HepG2 (cell line): ENCODE measurements around the gene CTNNA3. TPM values are rescaled to one million over a fixed set of nuclear protein-coding genes. Genes with fewer than 3 reads are reported as not detected.

Source experiments
- ATAC-seq: fragments of 200-7000 bp; cut with Tn5 transposase; 3 replicates; pipeline ENCODE4 v1.9.1; 2020; ENCODE audit warnings: mild to moderate bottlenecking, moderate library complexity
- BruUV-seq: library from RNA; stranded (reverse); fragments of 400-500 nt; replicated peaks from 2 replicates; lab custom pipeline; 2021; lab: Mats Ljungman, UMichigan
- CTCF ChIA-PET: fragments of 300-600 bp; formaldehyde crosslinking; extraction: SDS; loops from one replicate; lab custom pipeline; 2021; ENCODE audit warnings: low total read pairs, inconsistent platforms, low intra/inter-chr PET ratio; lab: Yijun Ruan, JAX
- POLR2A ChIA-PET: fragments of 350-600 bp; sonication (Branson Sonifier 250); formaldehyde crosslinking; loops from one replicate; lab custom pipeline; 2020; ENCODE audit warnings: antibody characterized with exemption, inconsistent platforms; lab: Yijun Ruan, JAX
- DNase-seq: peaks from one replicate; pipeline ENCODE4 v3.0.0-alpha.2; 2015; ENCODE audit warnings: low spot score
- FAIRE-seq: peaks from 3 replicates; lab custom pipeline; 2011; peaks lifted over from hg19 to GRCh38; lab: Jason Lieb, UNC
- H2AFZ ChIP-seq: one replicate; pipeline ENCODE4 v1.6.1; 2011; ENCODE audit warnings: low read length, inconsistent platforms
- H3K27ac ChIP-seq: fragments of 300-600 bp; 3 replicates; pipeline ENCODE4 v1.8.0; 2011; ENCODE audit warnings: mixed run types, mild to moderate bottlenecking, mixed read lengths, low read length, inconsistent platforms; ENCODE audit not compliant: insufficient read depth; ENCODE audit errors: extremely low read length
- H3K27me3 ChIP-seq, 2 experiments: fragments of 200-600 bp in 1 of 2; 2 replicates in 1 of 2; 3 replicates in 1 of 2; pipeline versions ENCODE4 v1.6.0 to v1.8.0; 2011; ENCODE audit warnings: low read length in 2 of 2, mild to moderate bottlenecking in 2 of 2, moderate library complexity in 2 of 2, inconsistent platforms in 1 of 2; ENCODE audit not compliant: insufficient read depth in 2 of 2, control insufficient read depth in 1 of 2
- H3K36me3 ChIP-seq, 2 experiments: fragments of 200-600 bp in 1 of 2; replicated peaks in 1 of 2; 2 replicates in 1 of 2; 3 replicates in 1 of 2; pipeline versions ENCODE4 v1.5.1 to v1.8.0; 2011; ENCODE audit warnings: low read length in 2 of 2, inconsistent platforms in 1 of 2; ENCODE audit not compliant: insufficient read depth in 2 of 2, control insufficient read depth in 1 of 2
- H3K4me1 ChIP-seq: 2 replicates; pipeline ENCODE4 v1.5.1; 2012; ENCODE audit warnings: low read length, inconsistent platforms; ENCODE audit not compliant: insufficient read depth
- H3K4me2 ChIP-seq: 2 replicates; pipeline ENCODE4 v1.6.0; 2011; ENCODE audit warnings: low read depth, low read length, inconsistent platforms
- H3K4me3 ChIP-seq, 3 experiments: fragments of 200-600 bp in 1 of 3; sonication (generic), shearing (Covaris generic) in 1 of 3; replicated peaks in 1 of 3; 2 replicates each; pipeline ENCODE4 v1.5.1; 2011 to 2016; ENCODE audit warnings: low read length in 3 of 3, inconsistent platforms in 2 of 3, low read depth in 2 of 3, mild to moderate bottlenecking in 2 of 3, control low read depth in 1 of 3, mixed read lengths in 1 of 3; ENCODE audit not compliant: insufficient read depth in 1 of 3
- H3K79me2 ChIP-seq: one replicate; pipeline ENCODE4 v1.6.1; 2011; ENCODE audit warnings: low read length, inconsistent platforms; ENCODE audit not compliant: insufficient read depth
- H3K9ac ChIP-seq: 2 replicates; pipeline ENCODE4 v1.6.0; 2011; ENCODE audit warnings: mild to moderate bottlenecking, low read depth, low read length, inconsistent platforms; ENCODE audit not compliant: insufficient read depth
- H3K9me3 ChIP-seq: 2 replicates; pipeline ENCODE4 v1.5.1; 2012; ENCODE audit warnings: mild to moderate bottlenecking, low read length
- H4K20me1 ChIP-seq: 2 replicates; pipeline ENCODE4 v1.6.0; 2011; ENCODE audit warnings: inconsistent platforms, mild to moderate bottlenecking, low read length, moderate library complexity; ENCODE audit not compliant: insufficient read depth
- E2F1 ChIP-seq: sonication (generic); formaldehyde crosslinking; IDR thresholded peaks from 2 replicates; pipeline ENCODE4 v1.5.0; 2020; ENCODE audit warnings: missing genetic modification reagents
- ETV5 ChIP-seq: IDR thresholded peaks from 2 replicates; pipeline ENCODE4 v1.6.1; 2018; ENCODE audit warnings: missing biosample characterization, missing genetic modification reagents, inconsistent platforms, borderline replicate concordance
- EZH2 ChIP-seq: conservative IDR thresholded peaks from 2 replicates; pipeline ENCODE4 v1.6.1; 2012; ENCODE audit warnings: mild to moderate bottlenecking, low read depth, low read length, moderate library complexity
- FOXO1 ChIP-seq: sonication (generic); formaldehyde crosslinking; IDR thresholded peaks from 2 replicates; pipeline ENCODE4 v1.4.0; 2020; ENCODE audit warnings: missing genetic modification reagents
- GFI1 ChIP-seq: sonication (generic); formaldehyde crosslinking; IDR thresholded peaks from 2 replicates; pipeline ENCODE4 v1.5.0; 2020; ENCODE audit warnings: missing genetic modification reagents, mild to moderate bottlenecking, borderline replicate concordance
- MEIS1 ChIP-seq: sonication (generic); formaldehyde crosslinking; IDR thresholded peaks from 2 replicates; pipeline ENCODE4 v1.9.0; 2021; ENCODE audit warnings: mild to moderate bottlenecking, missing genetic modification reagents, moderate library complexity, borderline replicate concordance
- MLLT10 ChIP-seq: sonication (generic); formaldehyde crosslinking; IDR thresholded peaks from 2 replicates; pipeline ENCODE4 v1.4.0; 2020; ENCODE audit warnings: missing genetic modification reagents
- MTF1 ChIP-seq: sonication (generic); formaldehyde crosslinking; IDR thresholded peaks from 2 replicates; pipeline ENCODE4 v1.5.0; 2020; ENCODE audit warnings: missing genetic modification reagents
- ZBTB2 ChIP-seq: sonication (generic); formaldehyde crosslinking; IDR thresholded peaks from 2 replicates; pipeline ENCODE4 v1.8.0; 2022; ENCODE audit warnings: low read depth, missing genetic modification reagents
- ZKSCAN5 ChIP-seq: sonication (generic); formaldehyde crosslinking; IDR thresholded peaks from 2 replicates; pipeline ENCODE4 v1.5.1; 2020; ENCODE audit warnings: mild to moderate bottlenecking, missing genetic modification reagents
- ZNF547 ChIP-seq: sonication (generic); formaldehyde crosslinking; IDR thresholded peaks from 2 replicates; pipeline ENCODE4 v1.5.1; 2020; ENCODE audit warnings: mild to moderate bottlenecking, missing genetic modification reagents
- ZNF567 ChIP-seq: sonication (generic); formaldehyde crosslinking; IDR thresholded peaks from 2 replicates; pipeline ENCODE4 v1.8.1; 2023; ENCODE audit warnings: mild to moderate bottlenecking, missing genetic modification reagents, borderline replicate concordance
- ZNF574 ChIP-seq: sonication (generic); formaldehyde crosslinking; IDR thresholded peaks from 2 replicates; pipeline ENCODE4 v1.4.0; 2020; ENCODE audit warnings: missing genetic modification reagents
- ZNF672 ChIP-seq: sonication (generic); formaldehyde crosslinking; IDR thresholded peaks from 2 replicates; pipeline ENCODE4 v1.8.1; 2022; ENCODE audit warnings: missing genetic modification reagents
- ZNF710 ChIP-seq: sonication (generic); formaldehyde crosslinking; IDR thresholded peaks from 2 replicates; pipeline ENCODE4 v1.5.0; 2020; ENCODE audit warnings: mild to moderate bottlenecking, missing genetic modification reagents, borderline replicate concordance
- ZNF770 ChIP-seq: sonication (generic); formaldehyde crosslinking; IDR thresholded peaks from 2 replicates; pipeline ENCODE4 v1.5.0; 2020; ENCODE audit warnings: mild to moderate bottlenecking, missing genetic modification reagents
- WGBS: methylation state at CpG from one replicate; pipeline ENCODE4 v1.1.6; 2017; ENCODE audit warnings: low lambda C conversion rate; 5-methylcytosine and 5-hydroxymethylcytosine counted together
- in situ Hi-C: cut with HindIII; loops from 2 replicates; pipeline ENCODE4 v1.10.0; 2017; ENCODE audit warnings: low pct_unique_long_range_greater_than_20kb; ENCODE audit not compliant: extremely low pct_ligation_motif_present
- intact Hi-C: fragments of 100-400 bp; cut with micrococcal nuclease; formaldehyde crosslinking; loops from one replicate; pipeline ENCODE4 v1.10.0; 2022; ENCODE audit not compliant: unreplicated experiment
- polyA plus RNA-seq, 8 experiments: library from polyadenylated mRNA; depleted of rRNA in 3 of 8; stranded (reverse) in 7 of 8; unstranded in 1 of 8; fragments of >200 nt; fragmentation: Illumina TruSeq in 4 of 8; extraction: Trizol in 4 of 8; gene quantifications; 2 replicates each; pipeline versions ENCODE4 v1.2.1 to v1.2.3, GENCODE V29; 2011 to 2016; ENCODE audit warnings: low read depth in 4 of 8, missing spikeins in 1 of 8, mixed read lengths in 1 of 8; ENCODE audit not compliant: insufficient read depth in 1 of 8
- total RNA-seq, 5 experiments: library from RNA; depleted of rRNA; stranded (reverse); fragments of >200 nt; fragmentation: Illumina TruSeq; extraction: Trizol; gene quantifications; 2 replicates each; pipeline ENCODE4 v1.2.3, GENCODE V29; 2016; ENCODE audit warnings: low read depth in 1 of 5

Gene CTNNA3
- total and polyA plus RNA-seq, 2 of the 13 experiments (the other 11 are each of a cell fraction or from before 2014, with no cell fraction given): not detected

GRCh38 chr10:66803174-66803573 is 892.8 kb downstream of the CTNNA3 start:
- DNase-seq: no peak
- no peaks in the 10 kb centered on the region for H4K20me1 ChIP-seq
- no peaks in the 10 kb centered on the region for H3K4me1 ChIP-seq
- in situ Hi-C loops: no loop called here
- no peaks in the 10 kb centered on the region for H3K27me3 ChIP-seq
- H3K9ac ChIP-seq: no peak overlapping the region
- no peak for ATAC-seq
- H3K9me3 ChIP-seq: no peaks in the 10 kb centered on the region
- no peaks in the 10 kb centered on the region for H3K36me3 ChIP-seq
- no peak for FAIRE-seq
- 20% methylated on average over 3 of the region's 3 CpGs for WGBS
- no peak overlapping the region for H3K27ac ChIP-seq
- intact Hi-C loops: no loop called here
- H3K79me2 ChIP-seq: no peaks in the 10 kb centered on the region
- ChIA-PET CTCF (no interaction called here), POLR2A (no interaction called here)
- no peak overlapping the region for H2AFZ ChIP-seq
- no peak overlapping the region for H3K4me2 ChIP-seq
- BruUV-seq: no TSS peak
- H3K4me3 ChIP-seq: no peak overlapping the region
- TF ChIP-seq ZNF672 (CRISPR knock-in tag) (no peak), ZNF770 (CRISPR knock-in tag) (no peak), ZNF574 (CRISPR knock-in tag) (no peak), EZH2 (no peak), MLLT10 (CRISPR knock-in tag) (no peak), GFI1 (CRISPR knock-in tag) (no peak), ZNF710 (CRISPR knock-in tag) (no peak), MTF1 (CRISPR knock-in tag) (no peak), ZNF547 (no peak), E2F1 (CRISPR knock-in tag) (no peak), ZNF567 (CRISPR knock-in tag) (no peak), ETV5 (no peak), ZBTB2 (CRISPR knock-in tag) (no peak), MEIS1 (CRISPR knock-in tag) (no peak), FOXO1 (CRISPR knock-in tag) (no peak), ZKSCAN5 (CRISPR knock-in tag) (no peak)
